HepG2 (cell line): ENCODE results near the gene UTF1. TPM values are rescaled to one million over a fixed set of nuclear protein-coding genes. Genes with fewer than 3 reads are reported as not detected.
A peak's percentile ranks its signal among the peaks of the same experiment; 100 is the strongest.

Experiments
- ATAC-seq: fragments of 200-7000 bp; cut with Tn5 transposase; 3 replicates; pipeline ENCODE4 v1.9.1; 2020; ENCODE audit warnings: mild to moderate bottlenecking, moderate library complexity
- BruUV-seq: library from RNA; stranded (reverse); fragments of 400-500 nt; replicated peaks from 2 replicates; lab custom pipeline; 2021; lab: Mats Ljungman, UMichigan
- CTCF ChIA-PET: fragments of 300-600 bp; formaldehyde crosslinking; extraction: SDS; loops from one replicate; lab custom pipeline; 2021; ENCODE audit warnings: low total read pairs, inconsistent platforms, low intra/inter-chr PET ratio; lab: Yijun Ruan, JAX
- POLR2A ChIA-PET: fragments of 350-600 bp; sonication (Branson Sonifier 250); formaldehyde crosslinking; loops from one replicate; lab custom pipeline; 2020; ENCODE audit warnings: antibody characterized with exemption, inconsistent platforms; lab: Yijun Ruan, JAX
- DNase-seq: peaks from one replicate; pipeline ENCODE4 v3.0.0-alpha.2; 2015; ENCODE audit warnings: low spot score
- FAIRE-seq: peaks from 3 replicates; lab custom pipeline; 2011; peaks lifted over from hg19 to GRCh38; lab: Jason Lieb, UNC
- H2AFZ ChIP-seq: one replicate; pipeline ENCODE4 v1.6.1; 2011; ENCODE audit warnings: low read length, inconsistent platforms
- H3K27ac ChIP-seq: fragments of 300-600 bp; 3 replicates; pipeline ENCODE4 v1.8.0; 2011; ENCODE audit warnings: mixed run types, mild to moderate bottlenecking, mixed read lengths, low read length, inconsistent platforms; ENCODE audit not compliant: insufficient read depth; ENCODE audit errors: extremely low read length
- H3K27me3 ChIP-seq, 2 experiments: fragments of 200-600 bp in 1 of 2; 2 replicates in 1 of 2; 3 replicates in 1 of 2; pipeline versions ENCODE4 v1.6.0 to v1.8.0; 2011; ENCODE audit warnings: low read length in 2 of 2, mild to moderate bottlenecking in 2 of 2, moderate library complexity in 2 of 2, inconsistent platforms in 1 of 2; ENCODE audit not compliant: insufficient read depth in 2 of 2, control insufficient read depth in 1 of 2
- H3K36me3 ChIP-seq, 2 experiments: fragments of 200-600 bp in 1 of 2; replicated peaks in 1 of 2; 2 replicates in 1 of 2; 3 replicates in 1 of 2; pipeline versions ENCODE4 v1.5.1 to v1.8.0; 2011; ENCODE audit warnings: low read length in 2 of 2, inconsistent platforms in 1 of 2; ENCODE audit not compliant: insufficient read depth in 2 of 2, control insufficient read depth in 1 of 2
- H3K4me1 ChIP-seq: 2 replicates; pipeline ENCODE4 v1.5.1; 2012; ENCODE audit warnings: low read length, inconsistent platforms; ENCODE audit not compliant: insufficient read depth
- H3K4me2 ChIP-seq: 2 replicates; pipeline ENCODE4 v1.6.0; 2011; ENCODE audit warnings: low read depth, low read length, inconsistent platforms
- H3K4me3 ChIP-seq, 3 experiments: fragments of 200-600 bp in 1 of 3; sonication (generic), shearing (Covaris generic) in 1 of 3; replicated peaks in 1 of 3; 2 replicates each; pipeline ENCODE4 v1.5.1; 2011 to 2016; ENCODE audit warnings: low read length in 3 of 3, inconsistent platforms in 2 of 3, low read depth in 2 of 3, mild to moderate bottlenecking in 2 of 3, control low read depth in 1 of 3, mixed read lengths in 1 of 3; ENCODE audit not compliant: insufficient read depth in 1 of 3
- H3K79me2 ChIP-seq: one replicate; pipeline ENCODE4 v1.6.1; 2011; ENCODE audit warnings: low read length, inconsistent platforms; ENCODE audit not compliant: insufficient read depth
- H3K9ac ChIP-seq: 2 replicates; pipeline ENCODE4 v1.6.0; 2011; ENCODE audit warnings: mild to moderate bottlenecking, low read depth, low read length, inconsistent platforms; ENCODE audit not compliant: insufficient read depth
- H3K9me3 ChIP-seq: 2 replicates; pipeline ENCODE4 v1.5.1; 2012; ENCODE audit warnings: mild to moderate bottlenecking, low read length
- H4K20me1 ChIP-seq: 2 replicates; pipeline ENCODE4 v1.6.0; 2011; ENCODE audit warnings: inconsistent platforms, mild to moderate bottlenecking, low read length, moderate library complexity; ENCODE audit not compliant: insufficient read depth
- EZH2 ChIP-seq: conservative IDR thresholded peaks from 2 replicates; pipeline ENCODE4 v1.6.1; 2012; ENCODE audit warnings: mild to moderate bottlenecking, low read depth, low read length, moderate library complexity
- NCOR1 ChIP-seq: fragments of 200-600 bp; sonication (generic); IDR thresholded peaks from 2 replicates; pipeline ENCODE4 v1.7.0; 2017; ENCODE audit warnings: antibody characterized with exemption, low read length, borderline replicate concordance
- ZKSCAN8 ChIP-seq: IDR thresholded peaks from 2 replicates; pipeline ENCODE4 v1.6.1; 2016; ENCODE audit warnings: borderline replicate concordance, missing genetic modification reagents, missing compliant biosample characterization
- ZNF263 ChIP-seq: sonication (generic); formaldehyde crosslinking; IDR thresholded peaks from 2 replicates; pipeline ENCODE4 v1.4.0; 2020; ENCODE audit warnings: missing genetic modification reagents
- ZNF274 ChIP-seq: sonication (generic); formaldehyde crosslinking; IDR thresholded peaks from 2 replicates; pipeline ENCODE4 v1.5.1; 2020; ENCODE audit warnings: mild to moderate bottlenecking, missing genetic modification reagents
- ZNF687 ChIP-seq: sonication (generic); formaldehyde crosslinking; IDR thresholded peaks from 2 replicates; pipeline ENCODE4 v1.5.1; 2020; ENCODE audit warnings: mild to moderate bottlenecking, missing genetic modification reagents, moderate library complexity
- ZXDC ChIP-seq: sonication (generic); formaldehyde crosslinking; IDR thresholded peaks from 2 replicates; pipeline ENCODE4 v1.5.0; 2020; ENCODE audit warnings: mild to moderate bottlenecking, missing genetic modification reagents
- WGBS: methylation state at CpG from one replicate; pipeline ENCODE4 v1.1.6; 2017; ENCODE audit warnings: low lambda C conversion rate; 5-methylcytosine and 5-hydroxymethylcytosine counted together
- in situ Hi-C: cut with HindIII; loops from 2 replicates; pipeline ENCODE4 v1.10.0; 2017; ENCODE audit warnings: low pct_unique_long_range_greater_than_20kb; ENCODE audit not compliant: extremely low pct_ligation_motif_present
- intact Hi-C: fragments of 100-400 bp; cut with micrococcal nuclease; formaldehyde crosslinking; loops from one replicate; pipeline ENCODE4 v1.10.0; 2022; ENCODE audit not compliant: unreplicated experiment
- polyA plus RNA-seq, 8 experiments: library from polyadenylated mRNA; depleted of rRNA in 3 of 8; stranded (reverse) in 7 of 8; unstranded in 1 of 8; fragments of >200 nt; fragmentation: Illumina TruSeq in 4 of 8; extraction: Trizol in 4 of 8; gene quantifications; 2 replicates each; pipeline versions ENCODE4 v1.2.1 to v1.2.3, GENCODE V29; 2011 to 2016; ENCODE audit warnings: low read depth in 4 of 8, missing spikeins in 1 of 8, mixed read lengths in 1 of 8; ENCODE audit not compliant: insufficient read depth in 1 of 8
- total RNA-seq, 5 experiments: library from RNA; depleted of rRNA; stranded (reverse); fragments of >200 nt; fragmentation: Illumina TruSeq; extraction: Trizol; gene quantifications; 2 replicates each; pipeline ENCODE4 v1.2.3, GENCODE V29; 2016; ENCODE audit warnings: low read depth in 1 of 5

Gene UTF1
- total and polyA plus RNA-seq, 2 of the 13 experiments (the other 11 are each of a cell fraction or from before 2014, with no cell fraction given): not detected

- in situ Hi-C loops: no loop called here
- Histone ChIP-seq H4K20me1 (no peaks in the 10 kb centered on the region), H3K9me3 (no peaks in the 10 kb centered on the region), H3K4me1 (no peaks in the 10 kb centered on the region), H3K4me3 (no peak overlapping the region), H3K79me2 (no peaks in the 10 kb centered on the region), H3K9ac (no peak overlapping the region), H3K36me3 (no peaks in the 10 kb centered on the region)
- WGBS: 43% methylated on average over 8 of the region's 17 CpGs
- ATAC-seq (no peak), DNase-seq (no peak)
- BruUV-seq: no TSS peak
- CTCF ChIA-PET: no interaction called here
- TF ChIP-seq NCOR1 (no peak), ZNF274 (no peak)
- TF ChIP-seq, all 625 proteins: peak for 0
- intact Hi-C loops: no loop called here
- FAIRE-seq: no peak
- Histone ChIP-seq H2AFZ (no peak overlapping the region), H3K27me3 (peaks cover 24 to 63% of the 10 kb centered on the region in 2 experiments; a peak in 4 of 5 replicates), H3K27ac (no peak overlapping the region), H3K4me2 (no peak overlapping the region)
- POLR2A ChIA-PET: no interaction called here
Measured at GRCh38 chr10:133206356-133207040, 23.5 kb upstream of the UTF1 start.

- ChIA-PET POLR2A (no interaction called here), CTCF (no interaction called here)
- no peaks in the 10 kb centered on the region for H3K79me2 ChIP-seq
- H3K9me3 ChIP-seq: no peaks in the 10 kb centered on the region
- H3K36me3 ChIP-seq: no peaks in the 10 kb centered on the region
- no peaks in the 10 kb centered on the region for H3K4me1 ChIP-seq
- H4K20me1 ChIP-seq: no peaks in the 10 kb centered on the region
- no CpG with 5 or more reads among the region's 36 CpGs for WGBS
- FAIRE-seq: no peak
- no peak for DNase-seq
- no peak overlapping the region for H3K4me2 ChIP-seq
- no peak overlapping the region for H3K9ac ChIP-seq
- intact Hi-C loops (no loop called here), in situ Hi-C loops (no loop called here)
- H3K4me3 ChIP-seq: no peak overlapping the region
- no peak overlapping the region for H2AFZ ChIP-seq
- peaks cover 20 to 62% of the 10 kb centered on the region in 2 experiments; a peak in 4 of 5 replicates for H3K27me3 ChIP-seq
- ATAC-seq: peak; percentile 39
- TF ChIP-seq ZKSCAN8 (no peak), ZNF263 (CRISPR knock-in tag) (0 out of 2 replicates have a peak, but pooled peaks have one; percentile 36), ZXDC (CRISPR knock-in tag) (no peak), ZNF687 (CRISPR knock-in tag) (peak; percentile 14; the same call in 1 of the 2 replicates), EZH2 (0 out of 2 replicates have a peak, but pooled peaks have one; percentile 65)
- BruUV-seq: no TSS peak
- no peak overlapping the region for H3K27ac ChIP-seq
Measured at GRCh38 chr10:133207041-133207600, 22.9 kb upstream of the UTF1 start.
